SHP77 treated with DMSO at 0.1 percent for 48 hours (cell line): Measurements from ENCODE around the gene CDHR5.
A peak's percentile ranks its signal among the peaks of the same experiment; 100 is the strongest.

Experiments used
- DNase-seq: peaks from one replicate; lab custom pipeline; 2025; lab: John Stamatoyannopoulos, UW

The CDHR5 gene

DNA sequence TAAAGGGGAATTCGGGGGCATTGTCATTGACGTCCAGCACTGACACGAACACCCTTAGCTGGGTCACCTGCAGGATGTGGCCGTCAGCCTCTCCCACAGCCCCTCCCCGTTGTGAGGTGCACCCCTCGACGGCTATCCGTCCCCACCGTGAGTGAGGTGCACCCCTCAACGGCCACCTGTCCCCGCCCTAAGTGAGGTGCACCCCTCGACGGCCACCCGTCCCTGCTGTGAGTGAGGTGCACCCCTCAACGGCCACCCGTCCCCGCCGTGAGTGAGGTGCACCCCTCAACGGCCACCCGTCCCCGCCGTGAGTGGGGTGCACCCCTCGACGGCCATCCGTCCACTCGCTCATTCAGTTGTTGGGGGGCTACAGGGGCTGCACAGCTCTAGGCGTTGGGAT is 2.9 kb downstream of the CDHR5 start:
- DNase-seq = no peak

DNA sequence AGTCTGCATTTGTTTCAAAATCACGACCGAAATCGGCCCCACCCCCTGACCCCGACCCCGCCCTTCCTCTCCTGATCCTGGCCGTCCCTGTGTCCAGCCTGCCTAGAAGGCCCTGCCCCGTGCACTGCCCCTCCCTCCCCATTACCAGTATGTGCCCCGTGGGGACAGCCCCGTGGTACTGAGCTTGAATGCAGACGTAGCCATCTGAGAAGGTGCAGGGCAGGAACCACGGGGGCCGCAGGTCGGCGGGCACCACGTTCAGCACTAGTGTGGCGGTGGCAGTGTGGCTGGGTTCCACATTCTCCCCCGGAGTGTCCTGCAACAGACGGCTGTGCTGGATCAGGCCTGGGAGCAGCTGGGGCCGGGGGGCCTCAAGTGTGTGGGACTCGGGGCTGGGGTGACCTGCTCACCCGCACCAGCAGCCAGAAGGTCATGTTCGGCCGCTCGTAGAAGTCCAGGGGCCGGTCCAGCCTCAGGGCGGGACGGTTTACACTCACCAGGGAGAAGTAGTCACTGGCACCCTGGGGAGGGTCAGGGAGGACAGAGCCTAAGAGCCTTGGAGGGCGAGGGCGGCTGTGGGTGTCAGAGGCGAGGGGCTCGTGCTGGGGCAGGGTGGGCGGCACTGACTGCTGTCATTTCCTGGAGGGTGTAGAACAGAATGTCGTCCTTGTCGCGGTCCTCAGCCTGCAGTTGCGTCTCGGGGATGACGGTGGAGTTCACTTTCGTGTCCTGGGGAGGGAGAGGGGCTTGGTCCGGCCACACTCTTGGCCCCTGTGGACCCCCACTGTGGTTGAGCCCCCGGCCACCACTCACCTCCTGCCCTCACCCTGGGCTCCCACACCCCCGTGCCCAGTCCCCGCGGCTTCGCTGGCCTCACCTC is 3.6 kb downstream of the CDHR5 start:
- no peak for DNase-seq

DNA sequence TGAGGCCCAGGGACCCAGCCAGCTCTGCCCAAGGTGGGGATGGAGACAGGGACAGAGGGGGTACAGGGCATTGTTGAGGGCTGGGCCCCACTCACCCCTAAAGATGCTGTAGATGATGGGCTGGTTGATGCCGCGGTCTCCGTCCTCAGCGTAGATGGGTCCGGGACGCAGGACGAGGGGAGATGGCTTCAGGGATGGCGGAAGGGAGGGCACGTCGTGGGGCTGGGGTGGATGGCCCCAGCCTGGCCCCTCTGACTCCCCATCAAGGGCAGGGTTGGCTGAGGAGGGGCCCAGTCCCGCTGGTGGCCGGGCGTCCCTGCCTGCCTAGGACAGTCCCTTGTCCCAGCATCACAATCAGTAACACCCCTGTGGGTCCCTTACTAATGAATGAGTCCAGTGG is 4.6 kb downstream of the CDHR5 start:
- DNase-seq = no peak

DNA sequence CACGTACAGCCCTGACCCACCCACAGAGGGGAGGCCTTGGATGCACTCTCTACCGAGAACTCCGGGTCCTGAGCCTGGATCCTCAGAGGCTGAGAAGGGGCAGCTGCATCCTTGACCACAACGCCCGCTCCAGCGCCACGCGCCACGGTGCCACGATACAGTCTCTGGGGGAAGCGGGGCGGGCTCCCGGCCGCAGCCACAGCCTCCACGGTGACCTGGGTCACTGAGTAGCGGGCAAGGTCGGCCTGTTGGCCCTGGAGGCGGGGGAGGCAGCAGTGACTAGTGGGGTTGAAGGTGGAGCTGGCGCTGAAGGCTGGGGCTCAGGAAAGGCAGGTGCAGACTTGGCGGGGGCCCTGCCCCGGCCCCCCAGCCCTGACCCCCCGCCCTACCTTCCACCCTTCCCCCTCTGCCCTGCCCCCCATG is 5.1 kb downstream of the CDHR5 start:
- DNase-seq = no peak

DNA sequence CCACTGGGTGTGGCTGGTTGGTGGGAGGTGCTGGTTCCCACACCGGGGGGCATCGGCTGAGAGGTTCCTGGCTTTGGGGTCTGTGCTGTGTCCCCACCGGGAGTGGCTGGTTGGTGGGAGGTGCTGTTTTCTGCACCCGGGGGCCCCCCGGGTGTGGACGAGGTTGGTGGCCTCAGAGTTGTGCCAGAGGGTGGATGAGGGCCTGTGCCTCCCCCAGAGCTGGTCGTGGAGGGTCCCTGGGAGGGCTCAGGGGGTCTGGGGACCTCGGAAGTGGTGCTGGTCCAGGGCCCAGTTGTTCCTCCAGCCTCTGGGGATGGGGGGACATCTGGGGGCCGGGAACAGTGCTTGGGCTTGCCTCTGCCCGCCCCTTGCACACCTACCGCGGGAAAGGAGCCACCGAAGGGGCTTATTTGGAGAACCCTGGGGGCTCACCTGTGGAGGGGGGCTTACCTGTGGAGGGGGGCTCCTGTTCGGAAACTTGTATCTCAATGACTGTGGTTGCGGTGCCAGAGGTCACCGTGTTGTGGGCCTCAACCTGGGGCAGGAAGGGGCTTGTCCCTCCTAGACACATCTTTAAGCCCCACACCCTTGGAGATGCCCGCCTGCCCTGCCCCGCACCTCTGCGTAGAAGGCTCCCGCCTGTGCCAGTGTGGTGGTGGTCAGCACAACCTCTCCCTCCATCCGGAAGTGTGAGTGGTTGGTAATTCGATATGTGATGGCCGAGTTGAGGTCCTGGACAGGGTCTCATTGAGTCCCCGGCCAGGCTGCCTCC is 5.7 kb downstream of the CDHR5 start:
- DNase-seq = no peak

DNA sequence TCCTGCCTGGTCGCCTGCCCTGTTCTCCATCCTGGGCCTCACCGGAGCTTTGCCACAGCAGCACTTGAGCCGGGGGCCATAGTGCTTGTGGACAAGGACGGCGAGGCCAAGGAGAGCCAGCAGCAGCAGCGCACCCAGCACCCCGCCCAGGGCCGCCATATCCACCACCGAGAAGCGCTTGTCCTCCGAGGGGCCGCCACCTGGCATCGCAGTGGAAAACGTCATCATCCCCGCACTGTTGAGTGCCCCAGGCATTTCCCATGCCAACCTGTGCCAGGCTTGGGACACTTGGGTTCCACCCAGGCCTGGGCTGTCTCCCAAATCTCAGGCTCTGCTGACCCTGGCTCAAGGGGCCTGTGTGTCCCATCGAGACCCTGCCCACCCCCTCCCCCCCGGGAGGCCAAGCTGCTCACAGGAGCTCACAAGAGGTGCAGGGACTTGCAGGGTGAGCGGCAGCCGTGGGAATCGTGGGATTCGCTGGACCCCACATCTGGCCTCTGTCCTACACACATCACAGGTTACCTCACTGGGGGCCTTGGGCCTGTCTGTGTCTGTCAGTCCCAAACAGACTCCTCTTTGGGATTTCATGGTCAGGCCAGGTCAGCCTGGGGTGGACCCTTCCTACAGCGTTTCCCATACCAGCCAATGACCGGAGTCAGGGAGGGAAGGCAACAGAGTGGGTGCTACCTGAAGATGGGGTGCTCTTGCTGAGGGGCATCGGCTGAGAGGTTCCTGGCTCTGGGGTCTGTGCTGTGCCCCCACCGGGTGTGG is 6.7 kb downstream of the CDHR5 start:
- DNase-seq = no peak

DNA sequence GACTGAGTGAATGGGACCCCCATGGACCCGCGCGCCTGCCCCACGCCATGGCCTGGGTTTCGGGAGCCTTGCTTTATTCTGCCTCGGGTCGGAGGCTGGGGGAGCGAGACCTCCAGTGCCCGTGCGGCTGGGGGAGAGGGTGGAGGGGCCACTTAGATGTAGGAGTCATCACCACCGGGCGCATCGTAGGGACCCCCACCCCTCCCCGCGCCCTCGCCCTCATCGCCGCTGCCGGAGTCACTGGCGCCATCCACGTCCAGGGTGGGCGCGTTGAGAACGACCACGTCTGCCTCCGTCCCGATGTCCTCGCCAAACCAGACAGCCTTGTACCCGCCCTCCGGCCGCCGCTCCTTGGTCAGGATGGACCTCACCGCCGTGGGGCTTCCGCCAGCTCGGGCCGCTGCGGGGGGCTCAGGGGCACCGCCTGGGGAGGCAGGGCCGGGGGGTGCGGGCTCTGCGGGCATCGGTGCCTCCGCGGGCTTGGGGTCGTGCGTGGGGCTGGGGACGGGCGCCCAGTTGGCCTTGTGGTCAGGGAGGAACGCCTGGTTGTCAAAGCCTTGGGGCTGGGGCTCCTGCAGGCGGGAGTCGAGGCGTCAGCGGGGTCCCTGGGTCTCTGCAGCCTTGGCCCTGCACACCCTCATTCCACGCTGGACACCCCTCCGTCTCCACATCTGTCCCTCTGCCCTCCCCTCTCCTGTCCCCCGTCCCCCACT is 7.4 kb downstream of the CDHR5 start:
- no peak for DNase-seq

DNA sequence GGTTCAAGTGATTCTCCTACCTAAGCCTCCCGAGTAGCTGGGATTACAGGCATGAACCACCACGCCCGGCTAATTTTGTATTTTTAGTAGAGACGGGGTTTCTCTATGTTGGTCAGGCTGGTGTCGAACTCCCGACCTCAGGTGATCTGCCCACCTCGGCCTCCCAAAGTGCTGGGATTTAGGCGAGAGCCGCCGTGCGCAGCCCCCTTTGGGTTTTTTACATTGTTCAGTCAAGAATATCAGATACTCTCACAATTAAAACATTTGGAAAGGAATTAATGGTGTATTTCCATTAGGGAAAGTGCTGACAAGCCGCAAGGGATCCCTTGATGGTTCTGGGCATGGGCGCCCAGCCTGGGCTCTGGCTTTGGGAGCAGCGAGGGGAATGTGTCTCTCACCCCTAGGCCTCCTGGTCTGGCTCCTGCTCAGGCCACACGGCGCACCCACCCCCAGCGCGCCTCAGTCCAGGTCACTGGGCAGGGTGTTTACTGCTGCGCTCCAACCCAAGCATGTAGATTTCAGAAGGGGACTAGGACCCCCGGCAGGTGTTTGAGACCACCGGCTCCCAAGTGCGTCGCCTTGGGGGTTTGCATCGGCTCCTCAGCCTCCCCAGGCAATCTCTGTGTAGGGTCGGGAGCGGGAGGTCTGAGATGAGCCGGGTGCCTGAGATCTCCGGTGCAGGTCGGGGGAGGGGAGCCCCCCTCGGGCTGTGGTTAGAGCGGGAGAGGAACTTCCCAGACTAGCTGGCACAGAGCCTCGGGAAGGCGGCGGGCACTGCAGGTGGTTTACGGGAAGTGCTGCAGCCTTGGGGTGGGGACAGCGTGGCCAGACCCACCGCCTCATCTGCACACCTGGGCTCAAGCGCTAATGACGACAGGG is 8.2 kb downstream of the CDHR5 start:
- DNase-seq = no peak

DNA sequence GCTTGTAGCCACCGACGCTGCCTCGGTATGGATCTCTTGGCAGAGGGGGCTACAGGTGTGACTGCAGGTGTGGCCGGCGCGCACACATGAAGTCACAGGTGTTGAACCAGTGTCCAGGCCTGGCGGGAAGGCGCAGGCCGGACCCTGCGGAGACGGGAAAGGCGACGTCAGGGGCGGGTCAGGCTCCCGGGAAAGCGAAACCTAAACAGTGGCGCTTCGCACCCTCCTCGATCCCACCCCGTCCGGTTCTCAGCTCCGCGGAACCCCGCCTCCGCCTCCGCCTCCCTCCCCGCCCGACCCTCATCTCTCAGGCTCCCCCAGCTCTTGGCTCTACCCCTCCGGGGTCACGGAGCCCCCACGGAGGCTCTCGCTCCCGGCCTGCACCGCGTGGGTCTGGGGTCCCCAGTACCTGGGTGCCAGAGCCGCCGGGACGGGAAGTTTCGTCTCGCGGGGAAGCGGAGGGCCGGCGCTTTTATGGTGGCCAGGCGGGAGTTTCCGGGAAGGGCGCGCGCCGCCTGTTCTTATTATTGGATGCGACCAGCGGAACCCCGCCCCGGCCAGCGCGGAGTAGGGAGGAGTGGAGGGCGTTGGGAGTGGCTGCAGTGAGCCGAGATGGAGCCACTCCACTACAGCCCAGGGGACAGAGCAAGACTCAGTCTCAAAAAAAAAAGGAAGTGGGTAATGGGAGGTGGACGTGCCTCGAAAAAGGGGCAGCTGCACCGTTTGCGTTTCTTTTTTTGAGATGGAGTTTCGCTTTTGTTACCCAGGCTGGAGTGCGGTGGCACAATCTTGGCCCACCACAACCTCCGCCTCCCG is 9.0 kb downstream of the CDHR5 start, which contains the start of gene IRF7:
Gene IRF7 (minus strand): TSS at position 447 of the 816 bp plus-strand sequence. CDS start 586 bp downstream, outside the sequence.
- peak; percentile 13 for DNase-seq

DNA sequence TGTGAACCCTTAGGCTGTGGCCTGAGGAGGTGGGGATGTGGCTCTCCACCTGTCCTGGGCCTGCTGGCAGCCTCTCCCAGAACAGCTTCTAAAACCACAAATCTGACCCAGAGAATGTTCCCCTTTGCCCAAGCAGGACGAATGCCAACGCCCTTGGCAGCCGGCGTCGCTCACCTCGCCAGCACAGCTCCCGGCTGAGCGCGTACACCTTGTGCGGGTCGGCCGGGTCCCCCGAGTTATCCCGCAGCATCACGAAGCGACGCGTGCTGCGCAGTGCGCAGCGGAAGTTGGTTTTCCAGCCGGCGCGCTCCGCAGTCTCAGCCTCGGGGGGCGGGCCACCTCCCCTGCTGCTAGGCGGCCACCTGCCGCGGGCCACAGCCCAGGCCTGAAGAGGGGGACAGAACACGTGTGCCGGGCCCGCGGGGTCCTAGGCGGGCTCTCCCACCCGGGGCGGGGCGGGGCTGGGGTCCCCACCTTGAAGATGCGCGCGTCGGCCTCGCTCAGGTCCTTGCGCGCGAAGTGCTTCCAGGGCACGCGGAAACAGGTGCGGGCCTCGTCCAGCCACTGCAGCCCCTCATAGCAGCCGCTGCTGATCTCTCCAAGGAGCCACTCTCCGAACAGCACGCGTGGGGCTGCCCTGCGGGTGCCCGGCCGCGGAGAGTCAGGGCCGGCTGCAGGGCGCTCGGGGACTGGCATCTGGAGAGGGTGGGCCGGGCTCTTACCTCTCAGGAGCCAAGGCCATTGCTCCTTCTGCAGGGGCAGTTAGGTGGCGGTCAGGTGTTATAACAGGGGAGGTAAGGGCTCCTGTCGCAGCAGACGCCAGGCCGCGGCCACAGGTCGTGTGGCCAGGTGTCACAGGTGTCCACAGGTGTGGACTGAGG is 9.9 kb downstream of the CDHR5 start:
- no peak for DNase-seq

DNA sequence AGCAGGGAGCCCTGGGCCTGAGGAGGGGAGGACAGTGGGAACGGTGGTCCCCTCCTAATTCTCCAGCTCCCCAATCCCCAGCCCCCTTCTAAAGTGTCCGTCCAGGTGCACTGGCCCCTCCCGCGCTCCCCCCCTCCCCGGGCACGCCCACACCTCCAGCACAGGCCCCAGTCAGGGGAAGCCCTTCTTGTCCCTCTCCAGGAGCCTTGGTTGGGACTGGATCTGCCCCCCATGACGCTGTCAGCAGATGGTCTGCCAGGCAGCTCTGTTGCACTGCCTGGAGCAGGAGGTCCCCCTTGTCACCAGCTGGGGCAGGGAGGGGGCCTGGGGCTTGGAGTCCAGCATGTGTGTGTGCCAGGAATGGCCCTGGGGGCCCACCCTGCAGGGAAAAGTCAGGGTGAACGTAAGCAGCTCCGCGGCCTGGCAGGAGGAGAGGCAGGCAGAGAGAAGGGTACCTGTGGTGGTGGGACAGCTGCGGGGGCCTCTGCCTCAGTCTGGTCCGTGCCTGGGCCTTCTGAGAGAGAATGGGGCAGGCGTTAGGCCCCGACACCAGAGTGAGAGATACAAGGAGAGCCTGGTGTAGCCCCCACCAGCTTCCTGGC is 10.6 kb downstream of the CDHR5 start:
- DNase-seq = no peak

DNA sequence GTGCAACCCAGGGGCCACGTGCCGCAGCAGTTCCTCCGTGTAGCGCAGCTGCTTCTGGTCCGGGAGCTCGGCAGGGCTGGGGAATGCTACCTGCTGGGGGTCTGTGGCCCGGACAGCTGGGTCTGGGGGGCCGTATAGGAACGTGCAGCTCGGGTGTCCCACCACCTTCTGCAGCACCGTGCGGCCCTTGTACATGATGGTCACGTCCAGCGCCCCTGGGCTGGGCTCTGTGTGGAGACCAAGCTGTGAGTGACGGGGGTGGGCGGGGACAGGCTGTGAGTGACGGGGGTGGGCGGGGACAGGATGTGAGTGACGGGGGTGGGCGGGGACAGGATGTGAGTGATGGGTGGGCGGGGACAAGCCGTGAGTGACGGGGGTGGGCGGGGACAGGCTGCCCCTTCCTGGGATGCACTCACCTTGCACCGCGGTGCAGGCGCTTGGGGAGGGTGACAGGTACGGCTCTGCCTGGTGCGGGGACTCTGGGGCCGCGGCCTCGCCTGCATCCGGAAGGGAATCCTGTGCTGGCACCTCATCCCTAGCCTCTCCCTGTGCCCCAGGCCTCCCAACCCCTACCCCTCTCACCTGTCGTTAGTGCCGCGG is 11.3 kb downstream of the CDHR5 start:
- no peak for DNase-seq

DNA sequence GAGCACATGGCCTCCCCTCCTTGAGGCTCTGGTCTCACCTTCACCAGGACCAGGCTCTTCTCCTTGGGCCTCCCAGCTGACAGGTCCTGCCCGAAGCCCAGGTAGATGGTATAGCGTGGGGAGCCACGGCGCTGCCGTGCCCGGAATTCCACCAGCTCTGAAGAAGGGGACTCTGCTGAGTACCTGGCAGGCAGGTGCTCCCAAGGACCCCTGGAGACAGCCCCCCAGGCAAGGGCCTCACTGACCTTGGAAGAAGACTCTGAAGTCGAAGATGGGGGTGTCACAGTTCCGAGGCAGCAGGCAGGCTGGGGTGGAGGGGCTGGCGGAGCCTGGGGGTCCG is 11.8 kb downstream of the CDHR5 start:
- no peak for DNase-seq

DNA sequence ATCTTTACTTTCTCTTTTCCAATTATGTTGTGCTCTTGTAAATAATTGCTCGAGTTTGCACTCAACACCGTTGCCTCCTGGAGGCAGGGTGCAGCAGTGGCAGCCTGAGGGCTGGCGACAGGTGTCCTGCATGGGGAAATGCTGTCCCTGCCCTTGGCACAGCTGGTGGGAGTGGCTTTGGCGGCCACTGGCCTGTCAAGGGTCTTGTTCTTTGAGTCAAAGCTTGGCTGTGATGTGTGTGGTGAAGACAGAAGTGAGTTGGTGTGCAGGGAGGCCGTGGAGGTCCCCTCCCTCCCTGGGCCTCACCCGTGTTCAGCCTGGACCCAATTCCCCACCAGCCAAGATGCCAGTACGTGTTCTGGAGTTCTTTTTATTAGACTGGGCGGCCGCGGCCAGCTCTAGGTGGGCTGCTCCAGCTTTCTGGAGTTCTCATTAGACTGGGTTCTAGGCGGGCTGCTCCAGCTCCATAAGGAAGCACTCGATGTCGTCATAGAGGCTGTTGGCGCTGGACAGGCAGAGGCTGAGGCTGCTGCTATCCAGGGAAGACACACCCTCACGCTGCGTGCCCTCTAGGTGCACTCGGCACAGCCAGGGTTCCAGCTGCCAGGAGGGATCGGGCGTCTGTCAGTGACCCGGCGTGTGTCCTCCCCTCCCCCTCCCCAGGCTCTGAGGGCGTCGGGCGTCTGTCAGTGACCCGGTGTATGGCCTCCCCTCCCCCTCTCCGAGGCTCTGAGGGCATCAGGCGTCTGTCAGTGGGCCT is 12.4 kb downstream of the CDHR5 start:
- DNase-seq = no peak

DNA sequence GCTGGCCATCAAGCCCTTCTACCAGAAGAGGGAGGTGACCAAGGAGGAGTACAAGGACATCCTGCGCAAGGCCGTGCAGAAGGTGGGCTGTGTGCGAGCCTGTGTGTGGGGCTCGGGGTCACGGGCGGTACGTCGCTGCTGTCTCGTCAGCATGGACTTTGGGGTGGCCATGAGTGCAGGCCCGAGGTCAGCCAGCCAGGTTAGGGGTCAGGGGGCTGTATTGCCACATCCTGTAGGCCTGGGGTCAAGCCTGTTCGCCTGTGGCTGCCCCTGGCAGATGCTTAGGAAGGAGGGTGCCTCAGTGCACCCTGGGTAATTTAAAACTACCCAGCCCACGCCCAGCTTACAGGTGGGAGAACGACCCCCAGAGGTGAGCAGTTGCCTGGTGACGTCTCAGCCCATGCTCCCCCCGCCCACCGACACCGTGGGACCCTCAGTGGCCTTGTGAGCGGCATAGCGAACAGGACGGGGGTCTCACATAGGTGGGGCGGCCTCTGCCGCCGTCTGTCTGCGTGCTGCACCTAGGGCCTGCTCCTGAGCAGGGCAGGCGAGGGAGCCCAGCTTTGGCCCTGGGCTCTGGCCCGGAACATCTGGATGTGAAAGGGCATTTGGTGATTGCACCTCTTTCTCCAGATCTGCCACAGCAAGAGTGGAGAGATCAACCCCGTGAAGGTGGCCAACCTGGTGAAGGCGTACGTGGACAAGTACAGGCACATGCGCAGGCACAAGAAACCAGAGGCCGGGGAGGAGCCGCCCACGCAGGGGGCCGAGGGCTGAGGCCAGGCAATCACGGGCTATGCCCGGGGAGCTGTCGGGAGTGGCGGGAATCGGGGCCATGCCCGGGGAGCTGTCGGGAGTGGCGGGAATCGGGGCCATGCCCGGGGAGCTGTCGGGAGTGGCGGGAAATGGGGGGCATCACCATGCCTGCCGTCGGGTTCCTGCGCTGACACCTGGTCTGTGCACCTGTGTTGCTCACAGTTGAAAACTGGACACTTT is 13.5 kb downstream of the CDHR5 start:
- DNase-seq = no peak

DNA sequence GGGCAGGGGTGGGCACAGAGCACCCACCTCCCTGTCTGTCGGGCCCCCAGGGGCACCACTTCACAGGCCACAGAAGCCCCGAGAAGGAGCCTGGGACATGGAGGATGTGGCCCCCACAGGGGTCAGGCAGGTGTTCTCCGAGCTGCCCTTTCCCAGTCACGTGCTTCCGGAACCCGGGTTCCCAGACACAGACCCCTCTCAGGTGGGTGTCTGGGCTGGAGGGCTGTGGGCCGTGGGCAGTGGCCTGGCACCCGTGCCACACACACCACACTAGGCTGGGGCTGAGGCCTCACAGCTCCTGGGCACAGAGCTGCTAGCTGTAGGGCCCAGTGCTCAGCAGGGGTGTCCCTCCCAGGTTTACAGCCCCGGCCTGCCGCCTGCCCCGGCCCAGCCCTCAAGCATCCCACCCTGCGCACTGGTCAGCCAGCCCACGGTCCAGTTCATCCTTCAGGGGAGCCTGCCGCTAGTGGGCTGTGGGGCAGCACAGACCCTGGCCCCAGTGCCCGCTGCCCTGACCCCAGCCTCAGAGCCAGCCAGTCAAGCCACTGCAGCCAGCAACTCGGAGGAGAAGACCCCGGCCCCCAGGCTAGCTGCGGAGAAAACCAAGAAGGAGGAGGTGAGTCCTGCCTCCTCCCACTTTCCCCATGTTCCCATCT is 14.5 kb downstream of the CDHR5 start:
- no peak for DNase-seq
